ACHN (cell line): ENCODE results near the gene CACNG1.
"Not testable (repeated sequence)": the region's sequence is repeated elsewhere in the genome, so short reads cannot be mapped to it uniquely, and the experiment has no call there.

Experiments
- DNase-seq: peaks from one replicate; pipeline ENCODE4 v3.0.0-alpha.2; 2015
- in situ Hi-C: cut with HindIII; loops from 2 replicates; pipeline ENCODE4 v1.10.0; 2017; ENCODE audit warnings: low sequenced_read_pairs, low pct_ligation_motif_present, low pct_unique_long_range_greater_than_20kb

The CACNG1 gene

GRCh38 chr17:67021743-67022450 is 22.5 kb upstream of the CACNG1 start:
- in situ Hi-C loops: no loop called here
- no peak for DNase-seq

GRCh38 chr17:67022451-67022810 is 21.9 kb upstream of the CACNG1 start:
- DNase-seq: no peak
- in situ Hi-C loops: no loop called here

- no peak for DNase-seq
- in situ Hi-C loops: no loop called here
Measured at GRCh38 chr17:67024736-67025135, 19.6 kb upstream of the CACNG1 start.

GRCh38 chr17:67025216-67025792 is 19.1 kb upstream of the CACNG1 start:
- in situ Hi-C loops: no loop called here

GRCh38 chr17:67026341-67026740 is 18.0 kb upstream of the CACNG1 start:
- no peak for DNase-seq
- in situ Hi-C loops: no loop called here

More at GRCh38 chr17:67025216-67025792, 19.1 kb upstream of the CACNG1 start:
- DNase-seq: no peak

- no peak for DNase-seq
- in situ Hi-C loops: no loop called here
Measured at GRCh38 chr17:67027031-67027628, 17.2 kb upstream of the CACNG1 start.

- in situ Hi-C loops: no loop called here
- DNase-seq: no peak
Measured at GRCh38 chr17:67030641-67031040, 13.7 kb upstream of the CACNG1 start.

GRCh38 chr17:67032382-67032781 is 12.0 kb upstream of the CACNG1 start:
- in situ Hi-C loops: no loop called here
- DNase-seq: no peak

GRCh38 chr17:67032985-67033384 is 11.4 kb upstream of the CACNG1 start:
- in situ Hi-C loops: no loop called here
- DNase-seq: no peak

GRCh38 chr17:67033613-67034012 is 10.7 kb upstream of the CACNG1 start:
- DNase-seq: no peak
- in situ Hi-C loops: no loop called here

GRCh38 chr17:67035131-67036083 is 8.9 kb upstream of the CACNG1 start:
- in situ Hi-C loops: no loop called here

GRCh38 chr17:67038861-67039365 is 5.4 kb upstream of the CACNG1 start:
- DNase-seq: no peak
- in situ Hi-C loops: no loop called here

More at GRCh38 chr17:67035131-67036083, 8.9 kb upstream of the CACNG1 start:
- no peak for DNase-seq

- no peak for DNase-seq
- in situ Hi-C loops: no loop called here
Measured at GRCh38 chr17:67040652-67041051, 3.7 kb upstream of the CACNG1 start.

GRCh38 chr17:67041119-67041518 is 3.2 kb upstream of the CACNG1 start:
- in situ Hi-C loops: not testable (repeated sequence)

GRCh38 chr17:67041531-67041930 is 2.8 kb upstream of the CACNG1 start:
- DNase-seq: no peak
- in situ Hi-C loops: no loop called here

More at GRCh38 chr17:67041119-67041518, 3.2 kb upstream of the CACNG1 start:
- DNase-seq: not testable (repeated sequence)

GRCh38 chr17:67041941-67042899 is 2.1 kb upstream of the CACNG1 start:
- in situ Hi-C loops: no loop called here
- no peak for DNase-seq

- in situ Hi-C loops: no loop called here
- DNase-seq: no peak
Measured at GRCh38 chr17:67043283-67043682, 1.1 kb upstream of the CACNG1 start.

- in situ Hi-C loops: no loop called here
- DNase-seq: no peak
Measured at GRCh38 chr17:67044940-67045339, 586 bp downstream of the CACNG1 start.
